ENCODE data around the gene PSMB5.

The PSMB5 gene

DNA sequence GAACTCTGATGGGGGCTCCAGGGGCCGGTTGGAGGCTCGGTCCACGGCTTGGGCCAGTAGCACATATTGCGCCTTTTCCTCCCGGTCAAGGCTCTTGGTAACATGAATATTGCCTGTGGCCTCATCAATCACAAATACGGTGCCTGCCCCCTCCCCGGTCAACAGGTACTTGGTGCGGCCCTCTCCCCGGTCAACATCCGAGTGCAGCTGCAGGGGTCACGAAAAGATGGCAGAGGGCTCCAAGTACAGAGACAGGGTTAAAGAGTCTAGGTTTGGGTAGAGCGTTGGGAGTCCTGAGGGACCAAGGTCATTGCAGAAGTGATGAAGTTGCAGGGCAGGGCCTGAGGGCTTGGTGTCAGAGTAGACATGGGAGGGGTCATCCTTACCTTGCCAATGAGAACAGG is 20.4 kb upstream of the PSMB5 start:
- no peak overlapping the region for H3K4me3 ChIP-seq (replicated peaks; ENCODE audit: low read depth, low read length)
- DNase-seq (ENCODE audit: low read depth), result no peak
- TF ChIP-seq, protein P1, sequence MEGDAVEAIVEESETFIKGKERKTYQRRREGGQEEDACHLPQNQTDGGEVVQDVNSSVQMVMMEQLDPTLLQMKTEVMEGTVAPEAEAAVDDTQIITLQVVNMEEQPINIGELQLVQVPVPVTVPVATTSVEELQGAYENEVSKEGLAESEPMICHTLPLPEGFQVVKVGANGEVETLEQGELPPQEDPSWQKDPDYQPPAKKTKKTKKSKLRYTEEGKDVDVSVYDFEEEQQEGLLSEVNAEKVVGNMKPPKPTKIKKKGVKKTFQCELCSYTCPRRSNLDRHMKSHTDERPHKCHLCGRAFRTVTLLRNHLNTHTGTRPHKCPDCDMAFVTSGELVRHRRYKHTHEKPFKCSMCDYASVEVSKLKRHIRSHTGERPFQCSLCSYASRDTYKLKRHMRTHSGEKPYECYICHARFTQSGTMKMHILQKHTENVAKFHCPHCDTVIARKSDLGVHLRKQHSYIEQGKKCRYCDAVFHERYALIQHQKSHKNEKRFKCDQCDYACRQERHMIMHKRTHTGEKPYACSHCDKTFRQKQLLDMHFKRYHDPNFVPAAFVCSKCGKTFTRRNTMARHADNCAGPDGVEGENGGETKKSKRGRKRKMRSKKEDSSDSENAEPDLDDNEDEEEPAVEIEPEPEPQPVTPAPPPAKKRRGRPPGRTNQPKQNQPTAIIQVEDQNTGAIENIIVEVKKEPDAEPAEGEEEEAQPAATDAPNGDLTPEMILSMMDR (IDR thresholded peaks at IDR 0.05; ENCODE audit: low read length, missing control alignments), result no peak

DNA sequence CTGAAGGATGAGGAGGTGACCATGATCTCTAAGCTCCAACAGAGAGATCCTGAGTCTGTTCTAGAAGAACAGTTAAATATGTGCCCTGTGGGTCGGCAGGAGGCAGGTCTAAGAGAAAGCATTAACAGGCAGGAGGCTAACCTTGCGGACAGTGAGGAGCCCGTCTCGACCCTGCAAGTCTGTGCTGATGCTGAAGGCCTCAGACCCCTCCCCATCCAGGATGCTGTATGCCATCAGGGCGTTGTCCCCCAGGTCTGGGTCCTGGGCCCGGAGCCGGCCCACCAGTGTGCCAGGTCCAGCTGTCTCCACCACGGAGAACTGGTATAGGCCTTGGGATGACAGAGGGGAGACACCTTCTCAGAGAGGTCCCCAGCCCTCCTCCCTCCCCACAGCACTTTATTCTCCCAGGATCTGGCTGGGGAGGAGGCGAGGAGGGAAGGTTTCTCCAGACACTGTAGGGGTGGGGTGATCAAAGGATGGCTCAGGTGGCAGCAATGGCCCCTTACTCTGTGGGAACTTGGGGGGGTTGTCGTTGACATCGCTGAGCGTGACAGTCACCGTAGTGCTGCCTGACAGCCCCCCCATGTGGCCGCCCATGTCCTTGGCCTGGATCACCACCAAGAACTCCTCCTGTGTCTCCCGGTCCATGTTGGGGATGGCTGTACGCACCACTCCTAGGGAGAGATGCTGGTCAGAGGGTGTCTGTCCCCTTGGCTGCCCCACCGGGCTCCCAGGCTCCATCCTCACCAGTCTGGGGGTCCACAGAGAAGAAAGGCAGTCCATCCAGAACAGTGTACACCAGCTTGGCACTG is 19.5 kb upstream of the PSMB5 start:
- no peak for DNase-seq (ENCODE audit: low read depth)
- TF ChIP-seq, protein P1 (IDR thresholded peaks at IDR 0.05; ENCODE audit: low read length, missing control alignments), result peak; percentile 29

DNA sequence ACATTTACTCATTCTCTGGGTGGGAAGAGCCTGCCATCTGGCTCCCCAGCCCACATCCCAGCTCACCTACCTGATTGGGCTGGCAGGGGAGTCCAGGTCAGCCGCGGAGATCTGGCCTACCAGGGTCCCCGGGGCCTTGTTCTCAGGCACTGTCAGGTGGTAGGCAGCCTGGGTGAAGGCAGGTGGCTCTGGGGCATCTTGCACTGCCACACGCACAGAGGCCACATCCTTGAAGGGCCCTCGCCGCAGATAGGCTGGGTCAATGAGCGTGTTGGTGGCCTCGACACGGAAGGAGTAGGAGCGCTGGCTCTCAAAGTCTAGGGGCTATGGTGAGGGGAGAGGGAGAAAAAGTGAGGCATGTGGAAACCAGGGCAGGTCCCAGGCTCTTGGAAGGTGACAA is 18.7 kb upstream of the PSMB5 start:
- no peak for DNase-seq (ENCODE audit: low read depth)
- no peak overlapping the region for H3K4me3 ChIP-seq (replicated peaks; ENCODE audit: low read depth, low read length)
- TF ChIP-seq, protein P1 (IDR thresholded peaks at IDR 0.05; ENCODE audit: low read length, missing control alignments), result no peak

More for the DNA sequence above, 19.5 kb upstream of the PSMB5 start:
- H3K4me3 ChIP-seq (replicated peaks; ENCODE audit: low read depth, low read length), result no peak overlapping the region

DNA sequence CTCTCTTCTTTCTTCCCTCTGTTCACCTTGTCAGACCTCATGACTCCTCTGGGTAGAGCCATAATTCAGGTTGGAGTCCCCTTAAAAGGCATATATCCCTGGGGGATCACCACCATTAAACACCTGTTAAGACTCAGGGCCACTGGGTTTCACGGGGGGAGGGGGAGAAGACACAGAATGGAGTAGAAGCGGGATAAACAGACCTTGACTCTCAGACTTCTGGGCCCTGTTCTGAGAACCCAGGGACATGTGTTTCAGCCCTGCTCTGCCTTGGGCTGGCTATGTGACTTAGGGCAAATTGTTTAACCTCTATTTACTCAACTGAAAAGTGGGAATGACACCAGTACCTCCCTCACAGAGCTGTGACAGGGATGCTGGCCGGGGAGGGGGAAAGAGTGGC is 18.0 kb upstream of the PSMB5 start:
- H3K4me3 ChIP-seq (replicated peaks; ENCODE audit: low read depth, low read length), result no peak overlapping the region
- TF ChIP-seq, protein P1 (IDR thresholded peaks at IDR 0.05; ENCODE audit: low read length, missing control alignments), result no peak
- DNase-seq (ENCODE audit: low read depth), result no peak

DNA sequence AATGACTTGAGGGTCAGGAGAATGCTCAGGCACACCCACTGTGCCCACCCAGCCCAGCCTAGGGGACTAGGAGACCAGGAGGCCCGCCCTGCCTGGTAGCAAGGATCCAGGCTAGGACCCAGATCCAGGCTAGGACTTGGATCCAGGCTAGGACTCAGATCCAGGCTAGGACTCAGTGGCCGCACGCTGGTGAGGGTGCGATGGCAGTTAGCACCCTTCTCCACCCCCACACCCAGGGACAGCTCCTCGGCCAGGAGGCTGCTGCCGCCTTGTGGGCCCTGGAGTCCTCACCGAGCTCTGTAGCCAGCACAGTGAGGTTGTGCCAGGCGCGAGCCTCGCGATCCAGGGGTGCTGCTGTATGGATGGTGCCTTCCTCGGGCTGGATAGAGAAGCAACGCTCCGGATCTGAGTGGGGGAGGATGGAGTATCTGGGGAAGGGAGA is 17.5 kb upstream of the PSMB5 start:
- TF ChIP-seq, protein P1 (IDR thresholded peaks at IDR 0.05; ENCODE audit: low read length, missing control alignments), result peak; percentile 31
- no peak for DNase-seq (ENCODE audit: low read depth)
- no peak overlapping the region for H3K4me3 ChIP-seq (replicated peaks; ENCODE audit: low read depth, low read length)

DNA sequence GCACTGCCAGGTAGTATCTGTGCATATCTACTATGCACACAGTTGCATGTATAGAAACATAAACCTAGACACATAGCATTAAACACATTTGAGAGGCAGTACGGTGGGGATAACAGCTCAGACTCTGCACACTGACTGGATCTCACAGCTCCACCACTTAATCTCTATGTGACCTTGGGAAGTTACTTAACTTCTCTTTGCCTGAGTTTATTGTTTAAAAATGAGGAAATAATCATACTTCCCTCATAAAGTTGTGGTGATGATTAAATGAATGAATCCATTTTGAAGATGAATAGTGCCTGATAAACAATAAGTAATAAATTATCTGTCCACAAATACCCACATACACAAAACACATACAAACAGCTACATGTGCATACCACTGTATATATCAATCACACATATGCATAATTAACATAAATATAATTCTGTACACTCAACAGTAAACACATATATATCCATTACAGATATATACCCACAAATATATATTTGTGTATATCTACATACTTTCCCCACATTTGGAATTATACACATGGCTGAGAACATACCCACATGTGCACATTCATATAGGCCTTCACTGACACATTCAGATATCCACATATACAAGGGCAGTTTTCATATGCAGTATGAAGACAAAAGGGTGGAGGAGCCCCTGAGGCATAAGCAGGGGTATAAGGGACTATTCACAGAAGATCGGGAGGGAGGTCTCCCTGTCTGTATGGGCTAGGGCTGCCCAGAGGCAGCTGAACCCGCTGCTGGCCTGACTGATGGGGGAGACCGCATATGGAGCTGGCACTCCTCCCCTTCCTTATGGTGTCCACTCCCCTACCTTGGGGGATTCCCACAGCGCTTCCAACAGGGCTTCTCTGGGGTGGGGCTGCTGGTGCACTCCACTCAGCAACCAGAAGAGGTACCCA is 16.7 kb upstream of the PSMB5 start:
- TF ChIP-seq, protein P1 (IDR thresholded peaks at IDR 0.05; ENCODE audit: low read length, missing control alignments), result no peak
- no peak for DNase-seq (ENCODE audit: low read depth)
- H3K4me3 ChIP-seq (replicated peaks; ENCODE audit: low read depth, low read length), result no peak overlapping the region

Measured in fibroblast of pulmonary artery (primary cell).